Measurements from ENCODE around the gene SORCS2. TPM values are rescaled to one million over a fixed set of nuclear protein-coding genes. Genes with fewer than 3 reads are reported as not detected.

SORCS2 gene
- polyA plus RNA-seq, 3 donors, result 0.46 to 0.55 TPM; not detected in 1

GRCh38 chr4:7571701-7572100, 379.4 kb downstream of the SORCS2 start:
- H3K79me2 ChIP-seq (ENCODE audit: insufficient read depth, low read length), result no peaks in the 10 kb centered on the region
- no peak overlapping the region for H3K4me3 ChIP-seq (replicated peaks in 1 of 3; ENCODE audit: low read depth in 2 of 3, low read length in 3 of 3)
- H3K9me3 ChIP-seq (replicated peaks in 1 of 2; ENCODE audit: control insufficient read depth in 1 of 2, insufficient read depth in 1 of 2, low read length in 2 of 2), result peaks cover 9 to 26% of the 10 kb centered on the region in 2 donors
- intact Hi-C loops (cut with micrococcal nuclease), result no loop called here
- no peak overlapping the region for H3K9ac ChIP-seq (ENCODE audit: insufficient read depth, low read length, poor library complexity, severe bottlenecking)
- H3K4me1 ChIP-seq (ENCODE audit: control insufficient read depth in 1 of 2, insufficient read depth in 2 of 2, low read length in 2 of 2), result no peaks in the 10 kb centered on the region
- H3K36me3 ChIP-seq (replicated peaks in 1 of 2; ENCODE audit: control insufficient read depth in 1 of 2, insufficient read depth in 2 of 2, low read length in 2 of 2), result no peaks in the 10 kb centered on the region
- H3K4me2 ChIP-seq (replicated peaks; ENCODE audit: extremely low read depth, low read length, poor library complexity, severe bottlenecking), result no peak overlapping the region
- no peak overlapping the region for H3K27ac ChIP-seq (ENCODE audit: low read depth in 1 of 2, low read length in 2 of 2)
- peaks cover 6 to 15% (median 9%) of the 10 kb centered on the region in 3 donors for H3K27me3 Mint-ChIP-seq (ENCODE audit: low read depth in 3 of 3)
- DNase-seq, result no peak
- H3K27ac Mint-ChIP-seq, result no peak overlapping the region
- H3K9me3 Mint-ChIP-seq, result peaks cover 12 to 39% (median 19%) of the 10 kb centered on the region in 7 donors
- H3K27me3 ChIP-seq (ENCODE audit: control insufficient read depth in 2 of 2, insufficient read depth in 2 of 2, low read length in 2 of 2), result no peaks in the 10 kb centered on the region
- H4K20me1 ChIP-seq (ENCODE audit: insufficient read depth, low read length), result no peaks in the 10 kb centered on the region
- no peak overlapping the region for H3K4me3 Mint-ChIP-seq
- WGBS (ENCODE audit: insufficient coverage), result 50% methylated on average over 12 of the region's 12 CpGs
- no peaks in the 10 kb centered on the region for H3K4me1 Mint-ChIP-seq
- peaks cover 0 to 1% of the 10 kb centered on the region in 2 donors for H3K36me3 Mint-ChIP-seq
- TF ChIP-seq CTCF (IDR thresholded peaks at IDR 0.05), result no peak
- H2AFZ ChIP-seq (ENCODE audit: insufficient read depth, low read depth, low read length, poor library complexity, severe bottlenecking), result no peak overlapping the region

GRCh38 chr4:7572894-7573293, 380.6 kb downstream of the SORCS2 start:
- no CpG with 5 or more reads among the region's 7 CpGs for WGBS (ENCODE audit: insufficient coverage)

More at GRCh38 chr4:7572894-7573293, 380.6 kb downstream of the SORCS2 start:
- Histone ChIP-seq H3K4me2 (replicated peaks; ENCODE audit: extremely low read depth, low read length, poor library complexity, severe bottlenecking) (no peak overlapping the region), H3K79me2 (ENCODE audit: insufficient read depth, low read length) (no peaks in the 10 kb centered on the region), H3K4me1 (ENCODE audit: control insufficient read depth in 1 of 2, insufficient read depth in 2 of 2, low read length in 2 of 2) (no peaks in the 10 kb centered on the region), H3K36me3 (replicated peaks in 1 of 2; ENCODE audit: control insufficient read depth in 1 of 2, insufficient read depth in 2 of 2, low read length in 2 of 2) (no peaks in the 10 kb centered on the region), H4K20me1 (ENCODE audit: insufficient read depth, low read length) (no peaks in the 10 kb centered on the region), H3K4me3 (replicated peaks in 1 of 3; ENCODE audit: low read depth in 2 of 3, low read length in 3 of 3) (no peak overlapping the region), H3K9me3 (replicated peaks in 1 of 2; ENCODE audit: control insufficient read depth in 1 of 2, insufficient read depth in 1 of 2, low read length in 2 of 2) (peaks cover 21 to 38% of the 10 kb centered on the region in 2 donors), H3K27me3 (ENCODE audit: control insufficient read depth in 2 of 2, insufficient read depth in 2 of 2, low read length in 2 of 2) (no peaks in the 10 kb centered on the region), H3K9ac (ENCODE audit: insufficient read depth, low read length, poor library complexity, severe bottlenecking) (no peak overlapping the region), H3K27ac (ENCODE audit: low read depth in 1 of 2, low read length in 2 of 2) (no peak overlapping the region), H2AFZ (ENCODE audit: insufficient read depth, low read depth, low read length, poor library complexity, severe bottlenecking) (no peak overlapping the region)
- Mint-ChIP-seq H3K36me3 (peaks cover 1 to 4% of the 10 kb centered on the region in 2 donors), H3K9me3 (peaks cover 21 to 51% (median 31%) of the 10 kb centered on the region in 7 donors), H3K4me3 (no peak overlapping the region), H3K27ac (no peak overlapping the region), H3K4me1 (no peaks in the 10 kb centered on the region), H3K27me3 (ENCODE audit: low read depth in 3 of 3) (peaks cover 3 to 15% (median 9%) of the 10 kb centered on the region in 3 donors)
- intact Hi-C loops (cut with micrococcal nuclease), result no loop called here
- DNase-seq, result no peak
- no peak for TF ChIP-seq CTCF (IDR thresholded peaks at IDR 0.05)

All from CD14-positive monocyte (primary cell).